Stimulated activated CD4-positive, alpha-beta T cell treated with anti-CD3 and anti-CD28 coated beads, Interleukin-1b, Interleukin-23, amount 100 ng/mL, for 1 hour (primary cell): ENCODE measurements around the gene NATD1.
A peak's percentile ranks its signal among the peaks of the same experiment; 100 is the strongest.

Experiments used
- DNase-seq, 2 donors: peaks; one replicate each; pipeline ENCODE4 v3.0.0-alpha.2; 2020; ENCODE audit warnings: low read depth in 2 of 2

Gene NATD1

GRCh38 chr17:21217346-21217745 lies 35.9 kb downstream of the NATD1 start:
- DNase-seq = no peak

GRCh38 chr17:21215935-21216334 lies 37.3 kb downstream of the NATD1 start:
- no peak for DNase-seq

GRCh38 chr17:21214777-21215541 lies 38.3 kb downstream of the NATD1 start:
- DNase-seq = no peak

- peak; percentile 83 to 84 for DNase-seq
These were observed 39.0 kb downstream of the NATD1 start, which contains the start of gene TMEM11 for GRCh38 chr17:21214015-21214776. TSS of gene TMEM11 (minus strand) at chr17:21214161. CDS start at chr17:21214152, 9 bp downstream.

GRCh38 chr17:21213638-21214014 lies 39.6 kb downstream of the NATD1 start:
- DNase-seq = no peak

- DNase-seq = no peak
These were observed 40.2 kb downstream of the NATD1 start for GRCh38 chr17:21212826-21213637.

- DNase-seq = no peak
These were observed 41.3 kb downstream of the NATD1 start for GRCh38 chr17:21211825-21212479.

- DNase-seq = no peak
These were observed 42.7 kb downstream of the NATD1 start for GRCh38 chr17:21210411-21211076.

- no peak for DNase-seq
These were observed 43.6 kb downstream of the NATD1 start for GRCh38 chr17:21209511-21210175.

GRCh38 chr17:21208352-21208751 lies 44.9 kb downstream of the NATD1 start:
- DNase-seq = no peak

GRCh38 chr17:21204935-21205334 lies 48.3 kb downstream of the NATD1 start:
- no peak for DNase-seq

GRCh38 chr17:21202512-21202911 lies 50.7 kb downstream of the NATD1 start:
- no peak for DNase-seq

GRCh38 chr17:21201874-21202273 lies 51.3 kb downstream of the NATD1 start:
- no peak for DNase-seq

- no peak for DNase-seq
These were observed 52.0 kb downstream of the NATD1 start for GRCh38 chr17:21201298-21201595.

- DNase-seq = no peak
These were observed 52.5 kb downstream of the NATD1 start for GRCh38 chr17:21200590-21201297.

GRCh38 chr17:21199856-21200255 lies 53.4 kb downstream of the NATD1 start:
- no peak for DNase-seq

GRCh38 chr17:21199311-21199710 lies 53.9 kb downstream of the NATD1 start:
- no peak for DNase-seq

GRCh38 chr17:21198411-21198810 lies 54.8 kb downstream of the NATD1 start:
- no peak for DNase-seq

- DNase-seq = no peak
These were observed 57.1 kb downstream of the NATD1 start for GRCh38 chr17:21196126-21196525.

GRCh38 chr17:21194703-21195102 lies 58.5 kb downstream of the NATD1 start:
- no peak for DNase-seq
